Activated T-cell treated with anti-CD3 and anti-CD28 coated beads, Interleukin-2, amount 50 U/mL, for 1 hour (primary cell): Measurements from ENCODE around the gene EMC9.
A peak's percentile ranks its signal among the peaks of the same experiment; 100 is the strongest.
"Not testable (repeated sequence)": the region's sequence is repeated elsewhere in the genome, so short reads cannot be mapped to it uniquely, and the experiment has no call there.

Experiments used
- DNase-seq: peaks from one replicate; pipeline ENCODE4 v3.0.0-alpha.2; 2020

The EMC9 gene

DNA sequence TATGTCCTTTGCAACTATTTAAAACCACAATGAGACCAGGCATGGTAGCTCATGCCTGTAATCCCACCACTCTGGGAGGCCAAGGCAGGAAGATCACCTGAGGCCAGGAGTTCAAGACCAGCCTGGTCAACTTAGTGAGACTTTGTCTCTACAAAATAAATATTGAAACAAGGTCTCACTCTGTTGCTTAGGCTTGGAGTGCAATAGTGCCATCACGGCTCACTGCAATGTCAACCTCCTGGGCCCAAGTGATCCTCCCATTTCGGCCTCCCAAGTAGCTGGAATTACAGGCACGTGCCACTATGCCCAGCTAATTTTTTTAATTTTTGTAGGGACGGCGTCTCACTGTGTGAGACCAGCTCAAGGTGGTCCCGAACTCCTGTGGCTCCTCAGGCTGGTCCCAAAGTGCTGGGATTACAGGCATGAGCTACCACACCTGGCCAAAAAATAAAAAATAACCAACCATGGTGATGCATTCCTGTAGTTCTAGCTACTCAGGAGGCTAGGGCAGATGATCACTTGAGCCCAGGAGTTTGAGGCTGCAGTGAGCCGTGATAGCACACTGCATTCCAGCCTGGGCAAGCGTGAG is 11.9 kb downstream of the EMC9 start:
- DNase-seq: no peak

DNA sequence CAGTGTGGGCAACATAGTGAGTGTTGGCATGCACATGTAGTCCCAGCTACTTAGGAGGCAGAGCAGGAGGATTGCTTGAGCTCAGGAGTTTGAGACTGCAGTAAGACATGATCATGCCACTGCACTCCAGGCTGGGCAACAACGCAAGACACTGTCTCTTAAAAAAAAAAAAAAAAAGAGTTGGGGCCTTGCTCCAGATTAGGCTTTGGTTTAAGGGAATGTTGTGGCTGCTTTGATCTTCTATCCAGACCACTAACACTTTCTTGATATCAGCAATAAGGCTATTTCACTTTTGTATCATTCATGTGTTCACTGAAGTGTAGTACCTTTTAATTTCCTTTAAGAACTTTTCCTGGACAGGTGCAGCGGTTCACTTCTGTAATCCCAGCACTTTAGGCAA is 13.7 kb downstream of the EMC9 start:
- no peak for DNase-seq

DNA sequence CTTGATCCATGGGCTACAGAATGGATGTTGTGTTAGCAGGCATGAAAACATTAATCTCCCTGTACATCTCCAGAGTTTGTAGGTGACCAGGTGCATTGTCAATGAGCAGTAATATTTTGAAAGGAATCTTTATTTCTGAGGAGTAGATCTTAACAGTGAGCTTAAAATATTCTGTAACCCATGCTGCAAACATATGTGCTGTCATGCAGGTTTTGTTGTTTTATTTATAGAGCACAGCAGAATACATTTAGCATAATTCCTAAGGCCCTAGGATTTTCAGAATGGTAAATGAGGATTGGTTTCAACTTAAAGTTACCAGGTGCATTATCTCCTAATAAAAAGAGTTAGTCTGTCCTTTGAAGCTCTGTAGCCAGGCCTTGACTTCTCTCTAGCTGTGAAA is 14.5 kb downstream of the EMC9 start:
- DNase-seq: no peak

DNA sequence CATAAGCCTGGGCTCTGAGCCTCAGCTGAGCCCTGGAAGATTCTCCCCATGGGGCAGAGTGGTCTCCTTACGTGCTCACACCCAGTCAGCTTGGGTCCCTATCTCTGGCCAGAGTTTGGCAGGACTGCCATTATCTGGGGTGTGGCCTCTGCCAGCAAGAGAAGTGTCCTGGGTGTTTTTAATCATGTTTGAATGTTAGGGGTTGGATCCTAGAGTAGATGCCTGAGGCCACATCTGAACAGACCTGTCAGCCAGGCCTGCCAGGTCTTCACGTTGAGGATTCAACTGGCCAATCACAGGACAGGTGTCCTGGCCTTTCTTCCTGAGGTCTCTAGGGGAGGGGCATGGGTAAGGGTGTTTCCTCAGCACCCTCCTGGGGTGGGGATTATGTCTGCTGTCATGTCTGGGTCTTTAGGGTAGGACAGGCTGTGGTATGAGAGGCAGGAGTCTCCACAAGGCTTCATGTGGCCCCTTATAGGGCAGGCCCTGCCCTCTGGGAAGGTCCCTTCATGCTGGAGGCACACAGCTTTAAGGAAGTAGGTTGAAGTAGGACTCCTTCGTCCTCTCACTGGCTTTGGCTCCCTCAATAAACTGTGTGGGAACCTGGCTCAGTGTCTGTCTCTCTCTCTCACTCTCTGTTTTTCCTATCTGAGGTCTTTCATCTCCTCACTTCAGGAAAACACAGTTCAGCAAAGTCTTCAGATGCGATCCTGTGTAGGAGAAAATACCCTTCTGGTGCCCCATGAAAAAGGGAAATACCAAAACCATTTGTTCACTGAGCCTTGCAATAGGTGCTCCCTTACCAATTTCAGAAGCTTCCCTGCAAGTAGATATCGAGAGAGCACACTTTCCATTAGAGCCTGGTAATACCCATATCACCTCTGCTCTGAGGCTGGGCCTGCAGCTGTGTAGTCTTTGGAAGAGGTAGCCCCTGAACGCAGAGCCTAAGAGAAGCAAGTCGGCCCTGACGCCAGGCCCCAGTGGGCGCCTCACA is 17.7 kb downstream of the EMC9 start:
- DNase-seq: no peak

GRCh38 chr14:24122898-24123297 is 18.5 kb downstream of the EMC9 start:
- no peak for DNase-seq

GRCh38 chr14:24122416-24122815 is 19.0 kb downstream of the EMC9 start:
- no peak for DNase-seq

DNA sequence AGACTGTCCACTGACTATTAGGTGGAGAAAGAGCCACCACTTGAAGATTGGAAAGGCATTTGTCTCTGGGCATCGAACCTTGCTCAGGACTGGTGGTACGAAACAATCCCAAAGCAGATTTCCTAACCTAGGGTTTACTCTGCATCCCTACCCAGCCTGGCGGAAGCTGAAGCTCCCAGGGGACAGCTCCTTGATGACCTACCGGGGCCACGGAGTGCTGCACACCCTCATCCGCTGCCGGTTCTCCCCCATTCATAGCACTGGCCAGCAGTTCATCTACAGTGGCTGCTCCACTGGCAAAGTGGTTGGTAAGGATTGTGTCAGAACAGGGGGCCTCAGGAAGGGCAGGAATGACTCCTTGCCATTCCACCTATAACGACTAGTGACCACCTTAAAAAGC is 20.2 kb downstream of the EMC9 start:
- no peak for DNase-seq

- DNase-seq: no peak
Observed at GRCh38 chr14:24119691-24120090, 21.7 kb downstream of the EMC9 start.

GRCh38 chr14:24117179-24117578 is 24.2 kb downstream of the EMC9 start:
- no peak for DNase-seq

DNA sequence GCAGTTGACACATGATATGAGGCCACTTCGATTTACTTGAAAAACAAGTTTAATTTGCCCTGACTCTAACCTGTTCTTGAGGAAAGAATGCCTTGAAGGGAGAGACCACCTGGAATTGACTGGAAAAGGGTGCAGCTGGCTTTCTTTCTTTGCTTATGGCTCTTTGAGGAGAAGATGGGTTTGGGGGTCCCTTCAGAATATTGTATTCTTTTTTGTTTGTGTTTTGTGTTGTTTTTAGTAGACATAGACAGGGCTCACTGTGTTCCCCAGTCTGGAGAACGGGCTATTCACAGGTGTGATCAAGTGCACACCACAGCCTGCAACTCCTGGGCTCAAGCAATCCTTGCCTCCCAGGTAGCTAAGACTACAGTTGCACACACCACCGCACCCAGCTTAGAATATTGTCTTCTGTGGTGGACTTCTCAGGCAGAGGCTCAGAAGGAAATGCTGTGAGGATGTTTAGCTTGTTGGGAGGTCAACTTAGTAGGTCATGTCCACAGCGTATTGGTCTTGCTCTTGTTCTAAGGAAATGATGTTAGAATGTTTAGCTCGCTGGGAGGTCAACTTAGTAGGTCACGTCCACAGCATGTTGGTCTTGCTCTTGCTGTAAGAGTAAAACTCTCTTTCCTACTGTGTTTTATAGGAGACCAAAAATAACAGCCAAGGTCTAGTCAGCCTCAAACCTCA is 25.1 kb downstream of the EMC9 start:
- DNase-seq: no peak

- no peak for DNase-seq
Observed at GRCh38 chr14:24115422-24116127, 25.8 kb downstream of the EMC9 start.

DNA sequence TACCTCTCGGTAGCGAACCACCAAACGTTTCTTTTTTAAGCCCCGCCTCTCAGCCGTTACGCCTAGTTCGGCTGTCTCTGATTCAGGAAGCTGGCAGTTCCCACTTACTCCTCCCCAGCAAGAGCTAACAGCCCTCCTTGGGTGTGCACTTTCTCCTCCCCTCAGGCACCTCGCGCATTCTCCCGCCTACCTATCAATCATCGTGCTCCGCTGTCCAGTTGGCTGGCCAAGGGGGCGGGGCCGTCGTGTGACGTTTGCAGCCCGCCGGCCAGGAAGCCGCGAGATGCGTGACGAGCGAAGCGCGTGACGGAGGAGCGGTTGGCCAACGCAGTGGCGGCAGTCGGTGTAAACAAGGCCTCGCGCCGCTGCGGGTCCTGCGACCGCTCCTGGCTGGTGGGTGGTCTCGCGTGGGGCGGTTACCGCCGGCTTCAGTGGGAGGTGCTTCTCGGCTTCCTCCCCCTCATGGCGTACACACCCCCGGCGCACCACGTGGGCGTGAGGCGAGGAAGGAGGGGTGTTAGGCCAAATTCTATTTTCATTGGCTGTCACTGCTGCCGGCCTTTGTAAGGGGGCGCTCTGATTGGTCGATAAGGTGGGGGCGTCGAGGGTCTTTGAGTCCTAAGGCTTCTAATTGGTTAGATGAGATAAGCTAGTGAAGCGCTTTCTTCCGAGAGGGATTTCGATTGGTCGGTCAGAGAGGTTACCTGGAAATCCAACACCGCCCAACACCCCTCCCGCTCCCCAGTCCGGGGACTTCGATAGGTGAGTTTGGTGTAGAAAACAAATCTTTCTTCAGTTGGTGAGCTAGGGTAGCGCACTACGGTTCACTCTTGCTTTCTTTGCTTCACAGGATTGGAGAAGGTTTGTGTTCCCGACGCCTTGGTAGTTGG is 26.6 kb downstream of the EMC9 start, which contains the start of the genes DCAF11 and NRL:
DCAF11 (plus strand) TSS at position 246 of the 890 bp plus-strand sequence. CDS start 818 bp downstream, outside the sequence.
NRL (minus strand) TSS at position 418 of the 890 bp plus-strand sequence. CDS start 32,101 bp downstream, outside the sequence.
- peak; percentile 99 for DNase-seq

GRCh38 chr14:24113801-24114531 is 27.4 kb downstream of the EMC9 start:
- DNase-seq: peak; percentile 84

DNA sequence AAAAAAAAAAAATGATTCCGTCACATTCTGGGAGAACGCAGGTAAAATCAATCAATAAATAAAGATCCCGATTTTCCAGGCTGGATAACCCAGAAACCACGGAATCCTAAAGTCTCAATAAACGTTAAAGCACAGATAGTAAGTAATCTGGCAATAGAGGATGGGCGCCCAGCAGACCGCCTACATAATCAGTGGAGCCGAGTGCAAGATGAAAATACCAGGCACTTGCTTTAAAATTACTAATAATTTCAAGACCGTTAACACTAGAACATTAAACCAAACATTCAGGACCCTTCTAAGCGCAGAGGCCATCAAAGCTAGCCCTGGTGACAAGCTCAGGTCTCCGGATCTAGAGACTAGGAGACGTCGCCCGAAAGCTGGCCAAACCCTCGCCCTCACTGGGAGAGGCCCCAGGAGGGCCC is 28.0 kb downstream of the EMC9 start:
- no peak for DNase-seq

DNA sequence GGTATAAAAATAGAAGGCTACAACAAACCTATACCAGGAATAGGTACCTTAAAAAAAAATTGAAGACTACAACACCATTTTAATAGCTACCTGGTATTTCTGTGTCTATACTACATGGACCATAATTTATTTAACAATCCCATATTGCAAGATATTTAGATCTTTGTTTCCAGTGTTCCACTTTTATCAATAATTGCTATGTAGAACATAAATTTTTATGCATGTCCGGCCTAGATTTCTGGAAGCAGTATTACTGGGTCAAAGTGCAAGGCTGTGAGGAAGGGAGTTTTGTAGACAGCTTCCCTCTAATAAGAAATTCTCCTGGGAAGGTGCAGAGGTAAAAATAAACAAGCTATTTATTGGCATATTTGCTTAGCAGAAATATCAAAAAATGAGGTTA is 30.9 kb downstream of the EMC9 start:
- DNase-seq: no peak

GRCh38 chr14:24110060-24110459 is 31.3 kb downstream of the EMC9 start:
- DNase-seq: no peak

- no peak for DNase-seq
Observed at GRCh38 chr14:24108336-24108874, 33.0 kb downstream of the EMC9 start.

DNA sequence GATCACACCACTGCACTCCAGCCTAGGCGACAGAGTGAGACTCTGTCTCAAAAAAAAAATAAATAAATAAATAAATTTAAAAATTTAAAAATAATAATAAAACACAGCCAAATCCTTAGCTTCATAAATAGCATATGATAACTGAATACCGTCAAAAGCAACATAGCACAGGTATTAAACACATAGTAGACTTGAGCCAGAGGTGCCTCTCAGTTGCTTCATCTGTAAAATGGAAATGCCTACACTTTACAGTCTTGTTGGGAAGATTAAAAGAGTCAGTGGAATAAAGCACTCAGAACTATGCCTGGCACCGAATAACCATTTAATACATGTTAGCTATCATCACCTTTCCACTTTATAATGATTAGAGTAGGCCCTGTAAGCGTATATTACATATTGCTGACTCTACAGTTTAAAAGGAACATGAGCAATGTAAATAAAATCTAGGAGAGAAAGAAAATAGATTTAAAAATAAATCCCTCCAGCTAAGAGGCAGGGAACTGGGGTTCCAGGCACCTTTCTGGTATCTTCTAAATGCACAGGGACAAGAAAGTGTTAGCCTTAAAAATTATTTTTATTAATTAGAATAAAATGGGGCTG is 34.6 kb downstream of the EMC9 start:
- no peak for DNase-seq

DNA sequence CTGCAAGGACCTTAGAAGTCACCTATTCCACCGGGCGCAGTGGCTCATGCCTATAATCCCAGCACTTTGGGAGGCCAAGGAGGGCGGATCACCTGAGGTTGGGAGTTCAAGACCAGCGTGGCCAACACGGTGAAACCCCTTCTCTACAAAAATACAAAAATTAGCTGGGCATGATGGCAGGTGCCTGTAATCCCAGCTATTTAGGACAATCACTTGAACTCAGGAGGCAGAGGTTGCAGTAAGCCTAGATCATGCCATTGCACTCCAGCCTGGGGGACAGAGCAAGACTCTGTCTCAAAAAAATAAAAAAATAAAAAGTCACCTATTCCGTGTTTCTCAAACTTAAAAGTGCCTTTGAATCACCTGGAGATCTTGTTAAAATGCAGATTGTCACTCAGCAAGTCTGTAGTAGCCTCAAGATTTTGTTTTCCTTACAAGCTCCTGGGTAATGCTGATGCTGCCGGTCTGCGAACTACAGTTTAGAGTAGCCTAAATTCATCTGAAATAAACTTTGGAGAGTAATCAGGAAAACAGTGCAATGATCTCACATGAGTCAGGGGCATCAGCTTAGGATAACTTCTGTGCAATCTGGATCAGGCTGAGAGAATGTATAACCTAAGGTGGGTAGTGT is 35.7 kb downstream of the EMC9 start:
- not testable (repeated sequence) for DNase-seq

DNA sequence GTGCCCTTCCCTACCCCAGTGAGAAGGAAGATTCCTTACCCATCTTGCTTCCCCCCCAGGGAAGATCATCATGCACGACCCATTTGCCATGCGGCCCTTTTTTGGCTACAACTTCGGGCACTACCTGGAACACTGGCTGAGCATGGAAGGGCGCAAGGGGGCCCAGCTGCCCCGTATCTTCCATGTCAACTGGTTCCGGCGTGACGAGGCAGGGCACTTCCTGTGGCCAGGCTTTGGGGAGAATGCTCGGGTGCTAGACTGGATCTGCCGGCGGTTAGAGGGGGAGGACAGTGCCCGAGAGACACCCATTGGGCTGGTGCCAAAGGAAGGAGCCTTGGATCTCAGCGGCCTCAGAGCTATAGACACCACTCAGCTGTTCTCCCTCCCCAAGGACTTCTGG is 37.9 kb downstream of the EMC9 start:
- no peak for DNase-seq
